SU-DHL-6 (cell line): Measurements from ENCODE around the gene DPP4.

ENCODE experiments used
- H2AFZ ChIP-seq: fragments of 200-600 bp; sonication (generic); 2 replicates; pipeline ENCODE4 v1.6.1; 2014; ENCODE audit warnings: low read depth, mild to moderate bottlenecking, moderate library complexity, mixed read lengths, antibody characterized with exemption, low read length; ENCODE audit not compliant: severe bottlenecking
- H3F3A ChIP-seq: fragments of 200-600 bp; shearing (Covaris generic); 2 replicates; pipeline ENCODE4 v1.6.0; 2016; ENCODE audit warnings: antibody characterized with exemption, mild to moderate bottlenecking; ENCODE audit not compliant: insufficient read depth
- H3K27ac ChIP-seq: fragments of 200-600 bp; sonication (generic); 2 replicates; pipeline ENCODE4 v1.5.1; 2016; ENCODE audit warnings: low read depth, mild to moderate bottlenecking, low read length, moderate library complexity, mixed read lengths
- H3K27me3 ChIP-seq: fragments of 200-600 bp; sonication (generic), shearing (Covaris generic); 2 replicates; pipeline ENCODE4 v1.6.0; 2014; ENCODE audit warnings: mild to moderate bottlenecking, low read length
- H3K36me3 ChIP-seq: fragments of 200-600 bp; sonication (generic); 2 replicates; pipeline ENCODE4 v1.6.1; 2014; ENCODE audit warnings: mild to moderate bottlenecking, low read length, mixed read lengths
- H3K4me2 ChIP-seq: fragments of 300-600, 200-600 bp; shearing (Covaris generic), sonication (generic); 2 replicates; pipeline ENCODE4 v1.6.0; 2014; ENCODE audit warnings: low read length, low read depth, mild to moderate bottlenecking; ENCODE audit not compliant: poor library complexity, severe bottlenecking
- H3K4me3 ChIP-seq: fragments of 200-600 bp; sonication (generic); 2 replicates; pipeline ENCODE4 v1.5.1; 2014; ENCODE audit warnings: antibody characterized with exemption, low read length, mild to moderate bottlenecking, mixed read lengths; ENCODE audit not compliant: insufficient read depth, poor library complexity, severe bottlenecking
- H3K79me2 ChIP-seq: fragments of 200-600 bp; sonication (generic); 2 replicates; pipeline ENCODE4 v1.6.1; 2014; ENCODE audit warnings: mild to moderate bottlenecking, low read length, moderate library complexity; ENCODE audit not compliant: insufficient read depth
- H3K9ac ChIP-seq: fragments of 200-600 bp; sonication (generic); 2 replicates; pipeline ENCODE4 v1.7.0; 2014; ENCODE audit warnings: mild to moderate bottlenecking, low read length
- H3K9me2 ChIP-seq: fragments of 200-600 bp; sonication (generic); replicated peaks from 2 replicates; pipeline ENCODE4 v1.6.1; 2014; ENCODE audit warnings: low read length; ENCODE audit not compliant: insufficient read depth
- H3K9me3 ChIP-seq: fragments of 200-600 bp; sonication (generic); 2 replicates; pipeline ENCODE4 v1.6.1; 2014; ENCODE audit warnings: low read length, mixed read lengths; ENCODE audit not compliant: insufficient read depth
- H4K20me1 ChIP-seq: fragments of 200-600 bp; sonication (generic); 2 replicates; pipeline ENCODE4 v1.6.1; 2014; ENCODE audit warnings: low read depth, mild to moderate bottlenecking, antibody characterized with exemption, low read length, moderate library complexity, mixed read lengths
- EZH2phosphoT487 ChIP-seq: fragments of 200-600 bp; sonication (generic), shearing (Covaris generic); conservative IDR thresholded peaks from 2 replicates; pipeline ENCODE4 v1.6.1; 2018; ENCODE audit warnings: mild to moderate bottlenecking, antibody characterized with exemption, low read length, moderate library complexity, mixed read lengths
- TF ChIP-seq, protein P1 (sequence below): fragments of 200-600 bp; sonication (generic); IDR thresholded peaks from one replicate; pipeline ENCODE4 v1.5.1; 2017; ENCODE audit warnings: antibody characterized with exemption, mild to moderate bottlenecking, low read length, moderate library complexity; ENCODE audit not compliant: insufficient read depth, poor library complexity, severe bottlenecking

The DPP4 gene

DNA sequence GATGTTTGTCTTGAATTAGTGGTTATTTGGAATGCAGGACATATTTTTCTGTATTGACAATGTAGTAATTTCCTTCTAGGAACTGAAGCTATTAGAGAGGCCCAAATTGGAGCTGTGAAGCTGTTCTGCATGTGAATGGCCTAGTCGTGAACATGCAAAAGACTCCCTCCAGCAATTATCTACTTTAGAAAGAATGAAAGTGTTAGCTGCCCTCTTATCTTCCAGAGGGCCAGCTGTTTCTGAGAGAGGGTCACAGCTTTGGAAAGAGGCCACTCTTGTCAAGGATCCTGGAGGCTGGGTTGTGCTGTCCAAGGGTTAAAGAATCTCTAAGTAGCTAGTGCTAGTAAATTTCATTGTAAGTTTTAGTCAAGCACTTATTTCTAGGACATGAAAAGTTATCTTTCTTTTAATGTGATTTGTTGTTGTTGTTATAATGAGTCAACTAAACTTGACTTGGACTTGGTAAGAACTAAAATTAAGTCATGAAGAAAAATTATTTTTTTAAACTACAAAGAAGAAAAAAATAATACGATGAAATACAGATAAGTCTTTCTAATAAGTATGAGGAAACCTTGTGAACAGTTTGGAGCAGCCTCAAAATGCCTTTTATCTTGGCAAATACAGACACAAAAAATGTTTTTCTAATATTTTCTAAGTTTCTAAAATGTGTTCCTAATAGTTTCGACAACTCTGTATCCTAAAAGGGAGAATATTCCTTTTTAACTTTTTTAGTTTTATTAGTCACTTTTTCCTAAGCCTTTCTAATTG lies 36.8 kb downstream of the DPP4 start:
- no peak overlapping the region for H3K27ac ChIP-seq
- no peak overlapping the region for H3K4me3 ChIP-seq
- no peaks in the 10 kb centered on the region for H3K27me3 ChIP-seq
- no peak overlapping the region for H2AFZ ChIP-seq
- no peak overlapping the region for H3K9ac ChIP-seq
- no peak overlapping the region for H3K4me2 ChIP-seq
- H3K9me2 ChIP-seq = no peaks in the 10 kb centered on the region
- H3K9me3 ChIP-seq = no peaks in the 10 kb centered on the region
- H4K20me1 ChIP-seq = no peaks in the 10 kb centered on the region
- TF ChIP-seq, protein P1, sequence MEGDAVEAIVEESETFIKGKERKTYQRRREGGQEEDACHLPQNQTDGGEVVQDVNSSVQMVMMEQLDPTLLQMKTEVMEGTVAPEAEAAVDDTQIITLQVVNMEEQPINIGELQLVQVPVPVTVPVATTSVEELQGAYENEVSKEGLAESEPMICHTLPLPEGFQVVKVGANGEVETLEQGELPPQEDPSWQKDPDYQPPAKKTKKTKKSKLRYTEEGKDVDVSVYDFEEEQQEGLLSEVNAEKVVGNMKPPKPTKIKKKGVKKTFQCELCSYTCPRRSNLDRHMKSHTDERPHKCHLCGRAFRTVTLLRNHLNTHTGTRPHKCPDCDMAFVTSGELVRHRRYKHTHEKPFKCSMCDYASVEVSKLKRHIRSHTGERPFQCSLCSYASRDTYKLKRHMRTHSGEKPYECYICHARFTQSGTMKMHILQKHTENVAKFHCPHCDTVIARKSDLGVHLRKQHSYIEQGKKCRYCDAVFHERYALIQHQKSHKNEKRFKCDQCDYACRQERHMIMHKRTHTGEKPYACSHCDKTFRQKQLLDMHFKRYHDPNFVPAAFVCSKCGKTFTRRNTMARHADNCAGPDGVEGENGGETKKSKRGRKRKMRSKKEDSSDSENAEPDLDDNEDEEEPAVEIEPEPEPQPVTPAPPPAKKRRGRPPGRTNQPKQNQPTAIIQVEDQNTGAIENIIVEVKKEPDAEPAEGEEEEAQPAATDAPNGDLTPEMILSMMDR = no peak
- no peak for TF ChIP-seq EZH2phosphoT487
- no peaks in the 10 kb centered on the region for H3K79me2 ChIP-seq
- no peaks in the 10 kb centered on the region for H3F3A ChIP-seq
- no peaks in the 10 kb centered on the region for H3K36me3 ChIP-seq

DNA sequence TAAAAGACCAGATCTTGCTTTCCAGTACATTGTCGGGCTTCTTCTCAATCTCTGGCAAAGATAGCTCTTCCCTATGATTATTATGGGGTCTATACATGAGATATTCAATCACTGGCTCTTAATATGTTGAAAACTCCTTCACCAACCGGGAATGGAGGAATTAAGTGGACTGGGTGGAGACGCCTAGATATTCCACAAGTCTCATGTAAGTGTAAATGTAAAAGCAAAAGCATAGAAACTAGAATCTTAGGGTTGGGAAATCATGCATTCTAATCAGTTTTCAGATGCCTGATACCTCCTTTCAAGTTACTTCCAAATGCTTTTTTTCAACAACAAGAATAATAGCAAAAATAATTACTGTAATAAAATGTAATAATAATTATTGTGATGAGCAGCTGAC lies 38.0 kb downstream of the DPP4 start:
- TF ChIP-seq, protein P1 = no peak
- TF ChIP-seq EZH2phosphoT487 = no peak
- H4K20me1 ChIP-seq = no peaks in the 10 kb centered on the region
- H2AFZ ChIP-seq = no peak overlapping the region
- no peaks in the 10 kb centered on the region for H3K9me2 ChIP-seq
- no peaks in the 10 kb centered on the region for H3K27me3 ChIP-seq
- H3K27ac ChIP-seq = no peak overlapping the region
- H3K36me3 ChIP-seq = no peaks in the 10 kb centered on the region
- H3K4me2 ChIP-seq = no peak overlapping the region
- H3K9me3 ChIP-seq = no peaks in the 10 kb centered on the region
- no peak overlapping the region for H3K4me3 ChIP-seq
- H3K9ac ChIP-seq = no peak overlapping the region
- H3F3A ChIP-seq = no peaks in the 10 kb centered on the region
- no peaks in the 10 kb centered on the region for H3K79me2 ChIP-seq

DNA sequence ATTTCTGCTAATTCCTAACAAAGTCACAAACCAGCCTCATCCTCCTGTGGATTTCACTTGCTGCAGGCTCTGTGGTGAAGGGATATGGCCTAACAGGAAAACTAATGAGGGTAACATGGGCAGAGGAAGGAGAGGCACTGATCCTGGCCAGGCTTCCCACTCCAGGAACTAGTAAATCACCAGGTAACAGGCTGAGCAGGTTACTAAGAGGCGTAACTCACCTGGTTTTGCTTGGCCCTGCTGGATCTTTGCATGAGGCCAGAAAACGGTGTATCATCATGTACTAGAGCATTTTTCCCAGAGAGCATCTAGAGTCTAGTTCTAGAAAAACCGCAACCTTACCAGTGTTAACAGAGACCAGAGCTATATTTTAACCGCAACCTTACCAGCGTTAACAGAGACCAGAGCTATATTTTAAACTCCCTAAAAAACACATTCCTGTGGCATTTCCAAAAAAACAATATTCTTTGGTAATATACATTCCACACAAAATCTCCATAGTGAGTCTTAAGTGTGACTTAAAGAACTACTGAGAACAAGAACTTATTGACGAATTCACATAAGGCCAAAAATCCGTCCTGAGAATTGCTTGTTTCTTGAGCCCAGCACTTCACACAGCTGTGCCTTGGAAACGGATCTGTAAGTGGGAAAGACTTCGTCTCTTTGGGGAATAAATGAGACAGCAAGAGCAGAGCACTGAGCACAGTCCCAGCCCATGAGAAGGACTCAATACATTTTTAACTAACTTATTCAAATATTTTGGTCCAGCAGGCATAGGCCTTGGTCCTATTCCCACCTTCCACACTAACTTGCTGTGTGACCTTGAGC lies 43.4 kb downstream of the DPP4 start:
- Histone ChIP-seq H3K4me3 (no peak overlapping the region), H3K9ac (no peak overlapping the region), H3K9me2 (no peaks in the 10 kb centered on the region), H3K79me2 (no peaks in the 10 kb centered on the region), H2AFZ (no peak overlapping the region), H3K9me3 (no peaks in the 10 kb centered on the region), H3F3A (no peaks in the 10 kb centered on the region), H3K36me3 (no peaks in the 10 kb centered on the region), H3K27ac (no peak overlapping the region), H3K4me2 (no peak overlapping the region), H3K27me3 (no peaks in the 10 kb centered on the region), H4K20me1 (no peaks in the 10 kb centered on the region)
- TF ChIP-seq, protein P1 = no peak
- no peak for TF ChIP-seq EZH2phosphoT487
